Left lung (tissue), 10 donors: Measurements from ENCODE around the gene HSPBAP1. TPM values are rescaled to one million over a fixed set of nuclear protein-coding genes. Genes with fewer than 3 reads are reported as not detected.

ENCODE experiments used
- ATAC-seq: fragments of 200-7000 bp; cut with Tn5 transposase; one replicate; pipeline ENCODE4 v1.9.1; 2020; ENCODE audit warnings: moderate library complexity
- DNase-seq, 4 donors: peaks; one replicate each; pipeline ENCODE4 v3.0.0-alpha.2; 2013 to 2020
- H3K27ac ChIP-seq, 2 donors: fragments of 200-600 bp; sonication (generic) in 1 of 2; one replicate each; pipeline versions ENCODE4 v1.5.0 to v1.8.0; 2020 to 2021
- H3K27me3 ChIP-seq, 2 donors: fragments of 200-600 bp; sonication (generic) in 1 of 2; one replicate each; pipeline versions ENCODE4 v1.5.0 to v1.8.0; 2020 to 2021
- H3K36me3 ChIP-seq, 2 donors: fragments of 200-600 bp; sonication (generic) in 1 of 2; one replicate each; pipeline versions ENCODE4 v1.5.0 to v1.8.0; 2020 to 2021
- H3K4me1 ChIP-seq, 2 donors: fragments of 200-600 bp; one replicate each; pipeline ENCODE4 v1.8.0; 2021
- H3K4me3 ChIP-seq, 2 donors: fragments of 200-600 bp; sonication (generic) in 1 of 2; one replicate each; pipeline versions ENCODE4 v1.5.0 to v1.8.0; 2020 to 2021; ENCODE audit warnings: mild to moderate bottlenecking in 1 of 2
- H3K9me3 ChIP-seq, 2 donors: fragments of 200-600 bp; sonication (generic) in 1 of 2; one replicate each; pipeline versions ENCODE4 v1.5.0 to v1.8.0; 2020 to 2021
- intact Hi-C, 2 donors: fragments of 100-400 bp; cut with DNase I; formaldehyde crosslinking; loops; one replicate each; pipeline versions ENCODE4 v1.11.2 to v1.14.2; 2022
- polyA plus RNA-seq, 6 donors: library from polyadenylated mRNA; unstranded; fragments of 120-200 nt; gene quantifications; one replicate each; pipeline ENCODE4 v1.2.1, GENCODE V29; 2013; ENCODE audit not compliant: insufficient read length in 6 of 6
- total RNA-seq, 2 donors: library from RNA; stranded (reverse); fragmentation: NEBNext Ultra II Directional; extraction: Animal tissue kit (Norgen Biotek cat#: 25700); gene quantifications; one replicate each; pipeline ENCODE4 v1.2.1, GENCODE V29; 2021
- TF ChIP-seq, protein P1 (sequence below), 2 donors: fragments of 200-600 bp; sonication (generic) in 1 of 2; IDR thresholded peaks; one replicate each; pipeline versions ENCODE4 v1.5.0 to v1.8.0; 2021; ENCODE audit warnings: antibody characterized with exemption in 2 of 2
- donor health status: DM: no; HTN: yes; CAD: no.
- donor health status: DM: no; HTN: no; CAD: no.

Gene HSPBAP1
- total and polyA plus RNA-seq, 8 donors: 8.2 to 16.0 (median 13.1) TPM

DNA sequence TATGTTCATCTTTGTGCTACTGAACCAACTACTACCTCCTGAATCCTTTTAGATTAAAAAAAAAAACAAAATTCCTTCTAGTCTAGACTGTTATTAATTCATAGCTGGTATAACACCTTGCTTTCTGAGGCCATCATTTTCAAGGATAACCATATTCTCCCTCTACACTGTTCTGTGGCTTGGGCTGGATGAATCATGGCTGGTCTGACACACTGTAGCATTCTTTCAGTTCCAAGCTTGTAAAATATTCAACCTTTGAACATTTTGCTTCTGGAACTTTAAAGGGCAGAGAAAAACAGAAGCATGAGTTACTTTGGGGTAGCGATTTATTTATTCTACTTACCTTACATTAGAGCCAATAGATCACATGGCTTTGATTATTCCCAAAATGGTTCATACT, 7.6 kb downstream of the HSPBAP1 start:
- no peaks in the 10 kb centered on the region for H3K27me3 ChIP-seq
- DNase-seq (no peak), ATAC-seq (peak; percentile 24)
- H3K36me3 ChIP-seq: no peaks in the 10 kb centered on the region
- H3K9me3 ChIP-seq: no peaks in the 10 kb centered on the region
- peaks cover 0 to 23% of the 10 kb centered on the region in 2 donors for H3K4me1 ChIP-seq
- intact Hi-C loops: no loop called here
- no peak overlapping the region for H3K4me3 ChIP-seq
- TF ChIP-seq, protein P1, sequence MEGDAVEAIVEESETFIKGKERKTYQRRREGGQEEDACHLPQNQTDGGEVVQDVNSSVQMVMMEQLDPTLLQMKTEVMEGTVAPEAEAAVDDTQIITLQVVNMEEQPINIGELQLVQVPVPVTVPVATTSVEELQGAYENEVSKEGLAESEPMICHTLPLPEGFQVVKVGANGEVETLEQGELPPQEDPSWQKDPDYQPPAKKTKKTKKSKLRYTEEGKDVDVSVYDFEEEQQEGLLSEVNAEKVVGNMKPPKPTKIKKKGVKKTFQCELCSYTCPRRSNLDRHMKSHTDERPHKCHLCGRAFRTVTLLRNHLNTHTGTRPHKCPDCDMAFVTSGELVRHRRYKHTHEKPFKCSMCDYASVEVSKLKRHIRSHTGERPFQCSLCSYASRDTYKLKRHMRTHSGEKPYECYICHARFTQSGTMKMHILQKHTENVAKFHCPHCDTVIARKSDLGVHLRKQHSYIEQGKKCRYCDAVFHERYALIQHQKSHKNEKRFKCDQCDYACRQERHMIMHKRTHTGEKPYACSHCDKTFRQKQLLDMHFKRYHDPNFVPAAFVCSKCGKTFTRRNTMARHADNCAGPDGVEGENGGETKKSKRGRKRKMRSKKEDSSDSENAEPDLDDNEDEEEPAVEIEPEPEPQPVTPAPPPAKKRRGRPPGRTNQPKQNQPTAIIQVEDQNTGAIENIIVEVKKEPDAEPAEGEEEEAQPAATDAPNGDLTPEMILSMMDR (IDR thresholded peaks at IDR 0.05): no peak
- no peak overlapping the region for H3K27ac ChIP-seq

DNA sequence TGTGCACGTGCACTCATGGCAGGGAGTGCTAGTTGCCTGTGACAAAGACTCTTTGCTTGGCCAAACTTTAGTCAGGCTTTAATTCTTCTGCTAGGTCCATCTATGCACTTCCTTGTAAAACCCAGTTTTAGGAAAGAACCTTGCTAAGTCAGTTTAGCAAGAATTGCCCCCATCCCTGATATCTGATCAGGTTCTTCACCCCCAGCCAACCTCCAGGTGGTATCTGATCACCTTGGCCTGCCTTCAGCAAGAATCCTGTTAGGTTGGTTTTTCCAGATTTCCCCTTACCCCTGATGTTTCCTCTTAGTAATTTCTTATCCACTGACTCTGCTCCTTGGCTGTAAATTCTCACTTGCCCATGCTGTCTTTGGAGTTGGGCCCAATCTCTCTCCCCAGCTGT, 8.4 kb downstream of the HSPBAP1 start:
- no peak for DNase-seq
- no peak overlapping the region for H3K4me3 ChIP-seq
- ATAC-seq: no peak
- peaks cover 0 to 18% of the 10 kb centered on the region in 2 donors for H3K4me1 ChIP-seq
- no peaks in the 10 kb centered on the region for H3K36me3 ChIP-seq
- H3K27me3 ChIP-seq: no peaks in the 10 kb centered on the region
- no peaks in the 10 kb centered on the region for H3K9me3 ChIP-seq
- TF ChIP-seq, protein P1 (IDR thresholded peaks at IDR 0.05): no peak
- intact Hi-C loops: no loop called here
- no peak overlapping the region for H3K27ac ChIP-seq

DNA sequence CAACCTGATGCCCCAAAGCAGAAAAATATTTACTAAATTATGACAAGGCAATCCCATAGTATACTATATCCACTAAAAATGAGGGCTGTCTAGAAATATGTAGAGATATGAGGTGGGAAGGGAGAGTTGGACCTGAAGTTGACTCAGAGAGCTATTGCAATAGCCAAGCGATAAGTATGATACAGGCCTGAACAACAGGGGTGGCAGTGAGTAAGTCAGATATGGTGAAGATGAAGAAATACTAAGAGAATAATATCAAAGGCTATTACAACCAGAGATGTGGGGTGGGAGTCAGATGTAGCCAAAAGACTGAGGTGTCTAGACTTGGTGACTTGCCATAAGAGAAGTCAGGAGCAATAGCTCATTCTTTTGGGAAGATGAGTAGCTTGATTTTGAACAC, 9.2 kb downstream of the HSPBAP1 start:
- Histone ChIP-seq H3K36me3 (no peaks in the 10 kb centered on the region), H3K27ac (no peak overlapping the region), H3K27me3 (no peaks in the 10 kb centered on the region), H3K9me3 (no peaks in the 10 kb centered on the region), H3K4me1 (peaks cover 0 to 11% of the 10 kb centered on the region in 2 donors), H3K4me3 (no peak overlapping the region)
- DNase-seq (no peak), ATAC-seq (no peak)
- intact Hi-C loops: no loop called here
- TF ChIP-seq, protein P1 (IDR thresholded peaks at IDR 0.05): no peak

DNA sequence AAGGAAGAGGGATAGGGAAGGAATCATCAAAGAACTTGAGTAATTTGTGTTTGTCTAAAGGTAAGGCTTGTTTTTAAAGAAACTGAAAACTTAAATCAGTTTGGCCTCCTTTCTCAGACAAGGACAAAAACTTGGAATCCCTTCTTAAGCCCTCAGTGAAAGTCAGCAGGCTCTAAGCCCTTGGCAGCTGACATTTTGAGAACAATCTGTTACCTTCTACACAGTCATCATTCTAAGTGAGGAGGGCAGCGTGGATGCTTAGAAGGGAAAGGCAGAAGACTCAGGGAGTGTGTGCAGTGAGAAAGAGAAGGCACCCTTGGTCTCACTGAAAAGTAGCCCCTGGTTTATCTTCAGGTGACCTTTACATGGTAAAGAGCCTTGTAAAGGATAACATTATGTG, 10.8 kb downstream of the HSPBAP1 start:
- Histone ChIP-seq H3K9me3 (no peaks in the 10 kb centered on the region), H3K4me1 (peaks cover 0 to 2% of the 10 kb centered on the region in 2 donors), H3K27ac (no peak overlapping the region), H3K27me3 (no peaks in the 10 kb centered on the region), H3K4me3 (no peak overlapping the region), H3K36me3 (no peaks in the 10 kb centered on the region)
- DNase-seq (no peak), ATAC-seq (no peak)
- intact Hi-C loops: no loop called here
- TF ChIP-seq, protein P1 (IDR thresholded peaks at IDR 0.05): no peak

DNA sequence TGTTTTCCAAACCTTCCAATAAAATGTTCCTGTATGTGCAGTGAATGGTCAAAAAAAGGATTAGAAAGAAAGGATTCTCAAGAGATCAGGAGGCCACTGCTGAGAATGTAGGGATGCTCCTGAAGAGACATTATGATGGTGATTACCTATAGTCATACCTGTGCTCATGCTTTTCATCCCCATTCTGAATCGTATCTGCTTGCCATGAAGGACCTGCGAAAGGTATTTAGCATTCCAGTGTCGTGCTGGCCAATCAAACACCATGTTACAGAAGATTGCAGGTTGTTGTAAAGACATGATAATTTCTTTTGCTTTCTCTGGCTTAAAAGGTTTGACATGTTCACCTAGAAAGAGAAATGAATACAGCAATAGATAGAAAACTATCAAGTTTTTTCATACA, 16.1 kb downstream of the HSPBAP1 start:
- H3K27ac ChIP-seq: no peak overlapping the region
- H3K4me1 ChIP-seq: peaks cover 0 to 10% of the 10 kb centered on the region in 2 donors
- no peaks in the 10 kb centered on the region for H3K9me3 ChIP-seq
- intact Hi-C loops: no loop called here
- ATAC-seq (no peak), DNase-seq (no peak)
- TF ChIP-seq, protein P1 (IDR thresholded peaks at IDR 0.05): no peak
- no peaks in the 10 kb centered on the region for H3K36me3 ChIP-seq
- H3K4me3 ChIP-seq: no peak overlapping the region
- no peaks in the 10 kb centered on the region for H3K27me3 ChIP-seq
